DMS153 (cell line): ENCODE measurements around the gene USP36.
"Not testable (repeated sequence)": the region's sequence is repeated elsewhere in the genome, so short reads cannot be mapped to it uniquely, and the experiment has no call there.

Experiments used
- DNase-seq: peaks from one replicate; lab custom pipeline; 2025; lab: John Stamatoyannopoulos, UW

Gene USP36

GRCh38 chr17:78872486-78872885, 31.9 kb upstream of the USP36 start:
- peak; percentile 14 for DNase-seq

- no peak for DNase-seq
Observed at GRCh38 chr17:78870621-78871020, 30.0 kb upstream of the USP36 start.

GRCh38 chr17:78868391-78868790, 27.8 kb upstream of the USP36 start:
- no peak for DNase-seq

- not testable (repeated sequence) for DNase-seq
Observed at GRCh38 chr17:78867046-78867445, 26.4 kb upstream of the USP36 start.

- DNase-seq: peak; percentile 62
Observed at GRCh38 chr17:78865682-78866390, 25.2 kb upstream of the USP36 start.

- DNase-seq: no peak
Observed at GRCh38 chr17:78864117-78864516, 23.5 kb upstream of the USP36 start.

GRCh38 chr17:78862073-78863023, 21.7 kb upstream of the USP36 start:
- DNase-seq: peak; percentile 37

- no peak for DNase-seq
Observed at GRCh38 chr17:78861229-78861628, 20.6 kb upstream of the USP36 start.

GRCh38 chr17:78859051-78859450, 18.4 kb upstream of the USP36 start:
- DNase-seq: no peak

GRCh38 chr17:78857266-78857665, 16.7 kb upstream of the USP36 start:
- no peak for DNase-seq

- DNase-seq: no peak
Observed at GRCh38 chr17:78855561-78856165, 15.0 kb upstream of the USP36 start.

- DNase-seq: no peak
Observed at GRCh38 chr17:78854508-78854907, 13.9 kb upstream of the USP36 start.

GRCh38 chr17:78853926-78854394, 13.3 kb upstream of the USP36 start:
- DNase-seq: peak; percentile 10

- DNase-seq: no peak
Observed at GRCh38 chr17:78852709-78853121, 12.1 kb upstream of the USP36 start.

GRCh38 chr17:78849026-78849425, 8.4 kb upstream of the USP36 start:
- no peak for DNase-seq

- no peak for DNase-seq
Observed at GRCh38 chr17:78847052-78847451, 6.4 kb upstream of the USP36 start.

- DNase-seq: no peak
Observed at GRCh38 chr17:78844301-78845005, 3.8 kb upstream of the USP36 start.

- peak; percentile 55 for DNase-seq
Observed at GRCh38 chr17:78842881-78843565, 2.4 kb upstream of the USP36 start.

GRCh38 chr17:78840530-78840779, 159 bp downstream of the USP36 start:
- DNase-seq: no peak

- no peak for DNase-seq
Observed at GRCh38 chr17:78839762-78840529, 668 bp downstream of the USP36 start.

- no peak for DNase-seq
Observed at GRCh38 chr17:78839235-78839761, 1.3 kb downstream of the USP36 start.
